Hepatocyte (in vitro differentiated cells): ENCODE data around the gene C21orf91. TPM values are rescaled to one million over a fixed set of nuclear protein-coding genes. Genes with fewer than 3 reads are reported as not detected.

ENCODE experiments used
- DNase-seq: peaks from one replicate; pipeline ENCODE4 v3.0.0-alpha.2; 2016; ENCODE audit warnings: low spot score
- H2AFZ ChIP-seq: fragments of 200-600 bp; sonication (generic); 2 replicates; pipeline ENCODE4 v1.6.0; 2016; ENCODE audit warnings: antibody characterized with exemption, mild to moderate bottlenecking
- H3K27ac ChIP-seq: fragments of 200-600 bp; sonication (generic); 2 replicates; pipeline ENCODE4 v1.5.1; 2016; ENCODE audit warnings: mild to moderate bottlenecking
- H3K27me3 ChIP-seq: fragments of 200-600 bp; sonication (generic); 2 replicates; pipeline ENCODE4 v1.6.1; 2016
- H3K36me3 ChIP-seq: fragments of 200-600 bp; sonication (generic); replicated peaks from 2 replicates; pipeline ENCODE4 v1.5.1; 2016; ENCODE audit warnings: low read depth; ENCODE audit not compliant: insufficient read depth
- H3K4me1 ChIP-seq: fragments of 200-600 bp; sonication (generic); 2 replicates; pipeline ENCODE4 v1.5.1; 2016; ENCODE audit warnings: mild to moderate bottlenecking, moderate library complexity; ENCODE audit not compliant: insufficient read depth
- H3K4me2 ChIP-seq: fragments of 200-600 bp; sonication (generic); 2 replicates; pipeline ENCODE4 v1.6.0; 2016
- H3K4me3 ChIP-seq: fragments of 200-600 bp; sonication (generic); 2 replicates; pipeline ENCODE4 v1.5.1; 2016; ENCODE audit warnings: mild to moderate bottlenecking
- H3K79me2 ChIP-seq: fragments of 200-600 bp; sonication (generic); 2 replicates; pipeline ENCODE4 v1.6.0; 2017; ENCODE audit warnings: mild to moderate bottlenecking
- H3K9me2 ChIP-seq: fragments of 200-600 bp; sonication (generic); replicated peaks from 2 replicates; pipeline ENCODE4 v1.6.0; 2017; ENCODE audit warnings: mild to moderate bottlenecking; ENCODE audit not compliant: insufficient read depth
- H3K9me3 ChIP-seq: fragments of 200-600 bp; sonication (generic); 2 replicates; pipeline ENCODE4 v1.5.1; 2016; ENCODE audit warnings: low read depth, mild to moderate bottlenecking
- H4K20me1 ChIP-seq: fragments of 200-600 bp; sonication (generic); 2 replicates; pipeline ENCODE4 v1.6.0; 2016; ENCODE audit warnings: mild to moderate bottlenecking; ENCODE audit not compliant: insufficient read depth, poor library complexity, severe bottlenecking
- EZH2 ChIP-seq: fragments of 200-600 bp; sonication (generic); IDR thresholded peaks from 2 replicates; pipeline ENCODE4 v1.6.1; 2016; ENCODE audit warnings: antibody characterized with exemption, mild to moderate bottlenecking, borderline replicate concordance
- EZH2phosphoT487 ChIP-seq: fragments of 200-600 bp; sonication (generic); IDR thresholded peaks from one replicate; pipeline ENCODE4 v1.6.1; 2018; ENCODE audit warnings: antibody characterized with exemption, mild to moderate bottlenecking, low read depth, moderate library complexity; ENCODE audit not compliant: unreplicated experiment, severe bottlenecking
- WGBS: methylation state at CpG from one replicate; pipeline ENCODE4 v1.1.6; 2016; ENCODE audit warnings: low lambda C conversion rate; ENCODE audit errors: missing lambda C conversion rate; 5-methylcytosine and 5-hydroxymethylcytosine counted together
- polyA plus RNA-seq: library from polyadenylated mRNA; unstranded; fragments of >200 nt; fragmentation: Nextera tagmentation; extraction: Ambion mirVana; gene quantifications from 2 replicates; pipeline ENCODE4 v1.2.1, GENCODE V29; 2016
- total RNA-seq: library from RNA; depleted of rRNA; stranded (reverse); fragments of >200 nt; gene quantifications from 2 replicates; pipeline ENCODE4 v1.2.3, GENCODE V29; 2014
- TF ChIP-seq, protein P1 (sequence below): fragments of 200-600 bp; sonication (generic); IDR thresholded peaks from 2 replicates; pipeline ENCODE4 v1.5.1; 2016; ENCODE audit warnings: antibody characterized with exemption, mild to moderate bottlenecking; ENCODE audit not compliant: poor library complexity

The C21orf91 gene
- total and polyA plus RNA-seq, 2 experiments from 2014 or later = 3.9 to 11.1 TPM

DNA sequence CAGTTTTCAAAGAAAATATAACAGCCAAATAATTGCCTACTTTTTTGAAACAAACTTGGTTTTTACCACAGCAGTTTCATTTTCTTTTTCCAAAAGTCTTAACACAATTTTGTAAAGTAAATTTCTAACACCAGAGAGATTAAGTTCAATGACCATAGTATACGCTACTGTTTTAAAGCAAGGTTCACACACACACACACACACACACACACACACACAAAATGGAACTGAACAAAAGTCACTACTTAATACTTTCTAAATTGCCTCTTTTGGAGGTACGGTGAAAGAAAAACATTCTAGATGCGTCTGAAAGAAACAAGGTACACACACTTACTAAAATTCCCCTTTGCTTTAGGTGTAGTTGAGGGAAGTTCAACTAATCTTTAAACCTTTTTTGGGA lies 30.1 kb downstream of the C21orf91 start:
- H3K4me2 ChIP-seq = no peak overlapping the region
- H3K4me3 ChIP-seq = no peak overlapping the region
- no peak overlapping the region for H3K27ac ChIP-seq
- DNase-seq = no peak
- no peaks in the 10 kb centered on the region for H3K27me3 ChIP-seq
- H4K20me1 ChIP-seq = no peaks in the 10 kb centered on the region
- WGBS = 73% methylated on average over 3 of the region's 3 CpGs
- no peak overlapping the region for H2AFZ ChIP-seq
- H3K9me2 ChIP-seq = no peaks in the 10 kb centered on the region
- TF ChIP-seq EZH2phosphoT487 = no peak
- TF ChIP-seq, protein P1, sequence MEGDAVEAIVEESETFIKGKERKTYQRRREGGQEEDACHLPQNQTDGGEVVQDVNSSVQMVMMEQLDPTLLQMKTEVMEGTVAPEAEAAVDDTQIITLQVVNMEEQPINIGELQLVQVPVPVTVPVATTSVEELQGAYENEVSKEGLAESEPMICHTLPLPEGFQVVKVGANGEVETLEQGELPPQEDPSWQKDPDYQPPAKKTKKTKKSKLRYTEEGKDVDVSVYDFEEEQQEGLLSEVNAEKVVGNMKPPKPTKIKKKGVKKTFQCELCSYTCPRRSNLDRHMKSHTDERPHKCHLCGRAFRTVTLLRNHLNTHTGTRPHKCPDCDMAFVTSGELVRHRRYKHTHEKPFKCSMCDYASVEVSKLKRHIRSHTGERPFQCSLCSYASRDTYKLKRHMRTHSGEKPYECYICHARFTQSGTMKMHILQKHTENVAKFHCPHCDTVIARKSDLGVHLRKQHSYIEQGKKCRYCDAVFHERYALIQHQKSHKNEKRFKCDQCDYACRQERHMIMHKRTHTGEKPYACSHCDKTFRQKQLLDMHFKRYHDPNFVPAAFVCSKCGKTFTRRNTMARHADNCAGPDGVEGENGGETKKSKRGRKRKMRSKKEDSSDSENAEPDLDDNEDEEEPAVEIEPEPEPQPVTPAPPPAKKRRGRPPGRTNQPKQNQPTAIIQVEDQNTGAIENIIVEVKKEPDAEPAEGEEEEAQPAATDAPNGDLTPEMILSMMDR = no peak
- no peak for TF ChIP-seq EZH2
- H3K9me3 ChIP-seq = no peaks in the 10 kb centered on the region
- no peaks in the 10 kb centered on the region for H3K79me2 ChIP-seq
- no peaks in the 10 kb centered on the region for H3K36me3 ChIP-seq
- no peaks in the 10 kb centered on the region for H3K4me1 ChIP-seq

GRCh38 chr21:17786851-17787181 lies 32.3 kb downstream of the C21orf91 start:
- no peak overlapping the region for H3K4me3 ChIP-seq
- no peaks in the 10 kb centered on the region for H3K27me3 ChIP-seq
- 67% methylated on average over 2 of the region's 2 CpGs for whole genome bisulfite sequencing
- no peak overlapping the region for H3K4me2 ChIP-seq
- no peaks in the 10 kb centered on the region for H3K9me2 ChIP-seq
- H4K20me1 ChIP-seq = no peaks in the 10 kb centered on the region
- H3K79me2 ChIP-seq = no peaks in the 10 kb centered on the region
- no peak for TF ChIP-seq EZH2
- TF ChIP-seq, protein P1 = no peak
- no peak for TF ChIP-seq EZH2phosphoT487
- DNase-seq = no peak
- H3K36me3 ChIP-seq = no peaks in the 10 kb centered on the region
- no peak overlapping the region for H2AFZ ChIP-seq
- H3K4me1 ChIP-seq = no peaks in the 10 kb centered on the region
- H3K9me3 ChIP-seq = no peaks in the 10 kb centered on the region
- H3K27ac ChIP-seq = no peak overlapping the region

DNA sequence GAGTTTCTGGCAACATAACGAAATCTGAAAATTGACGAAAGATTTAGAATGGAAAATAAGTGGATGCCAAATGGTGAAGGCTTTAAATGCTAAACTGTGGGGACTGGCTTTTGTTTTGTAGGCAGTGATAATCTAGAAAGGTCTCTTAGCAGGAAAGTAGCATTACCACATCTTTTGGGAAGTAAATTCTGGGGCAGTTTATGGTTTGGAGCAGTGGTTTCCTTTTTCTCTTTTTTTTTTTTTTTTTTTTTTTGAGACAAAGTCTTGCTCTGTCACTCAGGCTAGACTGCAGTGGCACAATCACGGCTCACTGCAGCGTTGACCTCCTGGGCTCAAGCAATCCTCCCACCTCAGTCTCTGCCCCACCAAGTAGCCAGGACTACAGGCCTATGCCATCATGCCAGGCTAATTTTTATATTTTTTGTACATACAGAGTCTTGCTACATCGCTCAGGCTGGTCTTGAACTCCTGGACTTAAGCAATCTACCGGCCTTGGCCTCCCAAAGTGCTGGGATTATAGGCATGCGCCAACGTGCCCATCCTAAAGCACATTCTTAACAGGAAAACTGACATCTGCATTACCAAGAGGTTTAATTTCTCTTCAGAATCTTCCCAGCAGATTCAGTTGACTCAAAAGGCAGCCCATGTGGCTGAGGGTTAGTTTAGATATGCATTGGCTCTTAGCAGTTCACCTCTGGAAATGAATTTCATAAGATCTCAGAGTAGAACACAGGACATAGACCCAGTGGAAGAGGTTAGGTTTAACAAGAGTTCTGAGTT lies 32.9 kb downstream of the C21orf91 start:
- no peak for DNase-seq
- Histone ChIP-seq H3K36me3 (no peaks in the 10 kb centered on the region), H3K4me2 (no peak overlapping the region), H3K27me3 (no peaks in the 10 kb centered on the region), H3K9me3 (no peaks in the 10 kb centered on the region), H3K27ac (no peak overlapping the region), H3K4me1 (no peaks in the 10 kb centered on the region), H3K4me3 (no peak overlapping the region), H3K9me2 (no peaks in the 10 kb centered on the region), H2AFZ (no peak overlapping the region), H3K79me2 (no peaks in the 10 kb centered on the region), H4K20me1 (no peaks in the 10 kb centered on the region)
- TF ChIP-seq, protein P1 = no peak
- no peak for TF ChIP-seq EZH2
- no peak for TF ChIP-seq EZH2phosphoT487
- WGBS = 96% methylated on average over 8 of the region's 8 CpGs
